Mesenchymal stem cell (in vitro differentiated cells and primary cell): ENCODE results near the gene KRTAP4-3. TPM values are rescaled to one million over a fixed set of nuclear protein-coding genes. Genes with fewer than 3 reads are reported as not detected.

ENCODE experiments used
- DNase-seq: peaks from one replicate; pipeline ENCODE4 v3.0.0-alpha.2; 2013
- H2AFZ ChIP-seq: one replicate; pipeline ENCODE4 v1.6.1; 2013; ENCODE audit warnings: low read depth, mild to moderate bottlenecking, control low read depth, inconsistent platforms, low read length, moderate library complexity
- H2AK5ac ChIP-seq: 2 replicates; pipeline ENCODE4 v1.6.1; 2013; ENCODE audit warnings: low read length, moderate library complexity, mild to moderate bottlenecking, inconsistent platforms; ENCODE audit not compliant: severe bottlenecking
- H2BK120ac ChIP-seq: one replicate; pipeline ENCODE4 v1.6.1; 2013; ENCODE audit warnings: low read depth, mild to moderate bottlenecking, inconsistent platforms, low read length, moderate library complexity
- H2BK12ac ChIP-seq, 2 experiments: one replicate each; pipeline ENCODE4 v1.6.1; 2013; ENCODE audit warnings: inconsistent platforms in 2 of 2, low read length in 2 of 2, mild to moderate bottlenecking in 2 of 2, moderate library complexity in 2 of 2, control low read depth in 1 of 2
- H2BK15ac ChIP-seq: one replicate; pipeline ENCODE4 v1.6.1; 2013; ENCODE audit warnings: mild to moderate bottlenecking, low read depth, inconsistent platforms; ENCODE audit not compliant: poor library complexity, severe bottlenecking
- H2BK5ac ChIP-seq: 2 replicates; pipeline ENCODE4 v1.6.1; 2013; ENCODE audit warnings: low read depth, mild to moderate bottlenecking, low read length, control low read depth, inconsistent platforms; ENCODE audit not compliant: poor library complexity, severe bottlenecking
- H3K14ac ChIP-seq, 2 experiments: one replicate each; pipeline ENCODE4 v1.6.1; 2013; ENCODE audit warnings: inconsistent platforms in 2 of 2, low read length in 2 of 2, control low read depth in 1 of 2, mild to moderate bottlenecking in 1 of 2, moderate library complexity in 1 of 2
- H3K18ac ChIP-seq, 2 experiments: one replicate each; pipeline ENCODE4 v1.6.1; 2013; ENCODE audit warnings: inconsistent platforms in 2 of 2, low read length in 2 of 2, control low read depth in 1 of 2, low read depth in 1 of 2, mild to moderate bottlenecking in 1 of 2
- H3K23ac ChIP-seq, 2 experiments: one replicate each; pipeline ENCODE4 v1.6.1; 2013; ENCODE audit warnings: inconsistent platforms in 2 of 2, low read length in 2 of 2, mild to moderate bottlenecking in 2 of 2, moderate library complexity in 2 of 2, control low read depth in 1 of 2
- H3K27ac ChIP-seq: 2 replicates; pipeline ENCODE4 v1.5.1; 2013; ENCODE audit warnings: mild to moderate bottlenecking, moderate library complexity, low read length, control low read depth, inconsistent platforms; ENCODE audit not compliant: poor library complexity, severe bottlenecking
- H3K27me3 ChIP-seq, 2 experiments: 2 replicates each; pipeline versions ENCODE4 v1.6.1 to v1.7.0; 2013; ENCODE audit warnings: low read length in 2 of 2, mild to moderate bottlenecking in 2 of 2, moderate library complexity in 2 of 2, control low read depth in 1 of 2, inconsistent platforms in 1 of 2; ENCODE audit not compliant: control insufficient read depth in 1 of 2, insufficient read depth in 1 of 2
- H3K36me3 ChIP-seq, 2 experiments: 2 replicates each; pipeline versions ENCODE4 v1.6.1 to v1.7.0; 2013; ENCODE audit warnings: low read length in 2 of 2, control low read depth in 1 of 2, inconsistent platforms in 1 of 2, low read depth in 1 of 2, mild to moderate bottlenecking in 1 of 2; ENCODE audit not compliant: insufficient read depth in 2 of 2, control insufficient read depth in 1 of 2
- H3K4ac ChIP-seq, 2 experiments: one replicate each; pipeline ENCODE4 v1.6.1; 2013; ENCODE audit warnings: inconsistent platforms in 2 of 2, low read length in 2 of 2, mild to moderate bottlenecking in 2 of 2, moderate library complexity in 2 of 2, control low read depth in 1 of 2, low read depth in 1 of 2
- H3K4me1 ChIP-seq: 2 replicates; pipeline ENCODE4 v1.6.1; 2013; ENCODE audit warnings: low read depth, low read length, control low read depth; ENCODE audit not compliant: control insufficient read depth, insufficient read depth
- H3K4me2 ChIP-seq: 2 replicates; pipeline ENCODE4 v1.6.1; 2013; ENCODE audit warnings: low read length, mild to moderate bottlenecking, inconsistent platforms; ENCODE audit not compliant: poor library complexity, severe bottlenecking
- H3K4me3 ChIP-seq, 2 experiments: 2 replicates each; pipeline versions ENCODE4 v1.5.1 to v1.7.0; 2013; ENCODE audit warnings: low read length in 2 of 2, mild to moderate bottlenecking in 2 of 2, control low read depth in 1 of 2, low read depth in 1 of 2; ENCODE audit not compliant: insufficient read depth in 1 of 2
- H3K79me1 ChIP-seq: replicated peaks from 2 replicates; pipeline ENCODE4 v1.6.1; 2013; ENCODE audit warnings: mild to moderate bottlenecking, control low read depth, low read length, inconsistent platforms; ENCODE audit not compliant: poor library complexity, severe bottlenecking
- H3K9ac ChIP-seq: 2 replicates; pipeline ENCODE4 v1.7.0; 2013; ENCODE audit warnings: mild to moderate bottlenecking, low read length, moderate library complexity
- H3K9me3 ChIP-seq: 2 replicates; pipeline ENCODE4 v1.7.0; 2013; ENCODE audit warnings: mild to moderate bottlenecking, low read length; ENCODE audit not compliant: control insufficient read depth
- H4K8ac ChIP-seq: one replicate; pipeline ENCODE4 v1.6.1; 2013; ENCODE audit warnings: inconsistent platforms, mild to moderate bottlenecking, low read length, moderate library complexity
- H4K91ac ChIP-seq: one replicate; pipeline ENCODE4 v1.6.1; 2013; ENCODE audit warnings: mild to moderate bottlenecking, low read length, inconsistent platforms
- WGBS: methylation state at CpG from one replicate; pipeline ENCODE4 v1.1.7; 2013; ENCODE audit warnings: mixed read lengths; 5-methylcytosine and 5-hydroxymethylcytosine counted together
- polyA plus RNA-seq, 2 experiments: library from polyadenylated mRNA; stranded (reverse); fragments of 200-250 nt; gene quantifications; one replicate each; pipeline ENCODE4 v1.2.3, GENCODE V29; 2013

Gene KRTAP4-3
- not detected for polyA plus RNA-seq (2013, experiment 1 of 2)
- polyA plus RNA-seq (2013, experiment 2 of 2): not detected

DNA sequence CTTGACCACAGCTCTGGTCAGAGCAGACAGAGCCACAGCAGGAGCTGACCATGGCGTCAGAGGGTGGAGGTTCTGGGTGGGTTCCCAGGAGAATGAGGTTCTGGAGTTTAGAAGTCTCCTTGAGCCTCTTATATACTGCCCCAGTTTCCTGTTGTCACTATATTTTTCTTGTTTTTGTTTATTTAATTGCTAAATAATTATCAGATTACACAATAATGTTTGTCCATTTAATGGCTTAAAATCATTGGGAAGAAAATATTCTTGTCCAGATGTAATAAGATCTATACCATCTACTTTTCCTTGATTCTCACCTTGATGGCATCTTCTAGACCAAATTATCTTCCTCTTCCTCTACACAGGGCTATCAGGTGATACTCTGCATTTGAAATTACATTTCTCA is at the start of gene KRTAP4-3:
KRTAP4-3 (minus strand) TSS at position 101 of the 400 bp plus-strand sequence; CDS start at position 52, 49 bp downstream.
- Histone ChIP-seq H3K4me2 (no peak within 1 kb of the TSS), H4K91ac (no peak within 1 kb of the TSS)
- WGBS: no CpG with 5 or more reads among the region's 1 CpG

DNA sequence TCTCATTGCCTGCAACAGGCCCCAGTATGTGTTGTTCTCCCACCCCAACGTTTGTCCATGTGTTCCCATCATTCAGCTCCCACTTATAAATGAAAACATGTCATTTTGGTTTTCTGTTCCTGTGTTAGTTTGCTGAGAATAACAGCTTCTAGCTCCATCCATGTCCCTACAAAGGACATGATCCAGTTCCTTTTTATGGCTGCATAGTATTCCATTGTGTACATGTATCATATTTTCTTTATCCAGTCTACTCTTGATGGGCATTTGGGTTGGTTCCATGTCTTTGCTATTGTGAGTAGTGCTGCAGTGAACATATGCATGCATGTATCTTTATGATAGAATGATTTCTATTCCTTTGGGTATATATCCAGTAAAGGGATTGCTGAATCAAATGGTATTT is 47.7 kb upstream of the KRTAP4-3 start:
- no peaks in the 10 kb centered on the region for H3K9me3 ChIP-seq
- no peak overlapping the region for H2BK5ac ChIP-seq
- no peak overlapping the region for H3K23ac ChIP-seq
- no peaks in the 10 kb centered on the region for H3K36me3 ChIP-seq
- no peak overlapping the region for H2AK5ac ChIP-seq
- peaks cover 7% of the 10 kb centered on the region for H3K4me1 ChIP-seq
- no peaks in the 10 kb centered on the region for H3K79me1 ChIP-seq
- no peak overlapping the region for H3K14ac ChIP-seq
- no peak overlapping the region for H3K9ac ChIP-seq
- H3K4me2 ChIP-seq: no peak overlapping the region
- no peak overlapping the region for H2BK12ac ChIP-seq
- no peak overlapping the region for H3K4ac ChIP-seq
- H3K27ac ChIP-seq: no peak overlapping the region
- H4K91ac ChIP-seq: no peak overlapping the region
- no peak overlapping the region for H2AFZ ChIP-seq
- no peak overlapping the region for H4K8ac ChIP-seq
- no peak overlapping the region for H3K18ac ChIP-seq
- H3K4me3 ChIP-seq: no peak overlapping the region
- DNase-seq: no peak
- no peak overlapping the region for H2BK15ac ChIP-seq
- no peak overlapping the region for H2BK120ac ChIP-seq
- no CpG with 5 or more reads among the region's 1 CpG for WGBS
- peaks cover 0 to 4% of the 10 kb centered on the region in 2 experiments for H3K27me3 ChIP-seq

More for the DNA sequence above, at the start of gene KRTAP4-3:
- H3K27me3 ChIP-seq: no peaks in the 10 kb centered on the region
- no peak within 1 kb of the TSS for H3K4me3 ChIP-seq
- H2BK15ac ChIP-seq: no peak within 1 kb of the TSS
- no peak within 1 kb of the TSS for H3K14ac ChIP-seq
- H2BK120ac ChIP-seq: no peak within 1 kb of the TSS
- no peaks in the 10 kb centered on the region for H3K79me1 ChIP-seq
- H3K18ac ChIP-seq: no peak within 1 kb of the TSS
- H3K36me3 ChIP-seq: no peaks in the 10 kb centered on the region
- no peak within 1 kb of the TSS for H3K27ac ChIP-seq
- no peak within 1 kb of the TSS for H2BK12ac ChIP-seq
- H2BK5ac ChIP-seq: no peak within 1 kb of the TSS
- no peak within 1 kb of the TSS for H3K4ac ChIP-seq
- no peak for DNase-seq
- H2AK5ac ChIP-seq: no peak within 1 kb of the TSS
- H3K23ac ChIP-seq: no peak within 1 kb of the TSS
- H4K8ac ChIP-seq: no peak within 1 kb of the TSS
- H3K9me3 ChIP-seq: no peaks in the 10 kb centered on the region
- H3K9ac ChIP-seq: no peak within 1 kb of the TSS
- no peak within 1 kb of the TSS for H2AFZ ChIP-seq
- peaks cover 3% of the 10 kb centered on the region for H3K4me1 ChIP-seq

DNA sequence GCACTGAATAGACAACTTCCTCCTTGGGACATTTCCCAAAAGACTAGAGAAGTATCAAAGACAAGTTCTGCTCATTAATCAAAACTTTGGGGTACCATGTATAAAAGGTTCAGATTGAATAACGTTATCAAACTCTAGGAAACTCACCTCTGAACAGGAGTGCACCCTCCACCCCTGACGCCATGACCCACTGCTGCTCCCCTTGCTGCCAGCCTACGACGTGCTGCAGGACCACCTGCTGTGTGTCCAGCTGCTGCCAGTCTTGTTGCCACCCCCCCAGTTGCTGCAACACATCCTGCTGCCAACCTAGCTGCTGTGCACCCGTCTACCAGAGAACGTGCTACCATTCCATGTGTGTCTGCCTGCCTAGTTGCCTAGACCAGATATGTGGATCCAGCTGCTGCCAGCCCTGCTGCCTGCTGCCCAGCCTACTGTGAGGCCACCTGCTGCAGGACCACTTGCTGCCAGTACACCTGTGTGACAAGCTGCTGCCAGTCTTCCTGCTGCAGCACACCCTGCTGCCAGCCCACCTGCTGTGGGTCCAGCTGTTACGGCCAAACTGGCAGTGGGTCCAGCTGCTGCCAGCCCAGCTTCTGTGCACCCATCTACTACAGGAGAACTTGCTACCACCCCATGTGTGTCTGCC is 44.6 kb upstream of the KRTAP4-3 start:
- Histone ChIP-seq H4K8ac (no peak overlapping the region), H3K36me3 (no peaks in the 10 kb centered on the region), H3K4me3 (no peak overlapping the region), H3K18ac (no peak overlapping the region), H3K79me1 (no peaks in the 10 kb centered on the region), H2BK15ac (no peak overlapping the region), H3K4ac (no peak overlapping the region), H2BK120ac (no peak overlapping the region), H3K23ac (no peak overlapping the region), H3K27me3 (peaks cover 0 to 4% of the 10 kb centered on the region in 2 experiments), H4K91ac (no peak overlapping the region), H2BK12ac (no peak overlapping the region), H2BK5ac (no peak overlapping the region), H2AK5ac (no peak overlapping the region), H3K27ac (no peak overlapping the region), H3K4me2 (no peak overlapping the region), H3K9me3 (no peaks in the 10 kb centered on the region), H2AFZ (no peak overlapping the region), H3K4me1 (peaks cover 7% of the 10 kb centered on the region), H3K14ac (no peak overlapping the region), H3K9ac (no peak overlapping the region)
- WGBS: 78% methylated on average over 7 of the region's 7 CpGs
- DNase-seq: no peak

DNA sequence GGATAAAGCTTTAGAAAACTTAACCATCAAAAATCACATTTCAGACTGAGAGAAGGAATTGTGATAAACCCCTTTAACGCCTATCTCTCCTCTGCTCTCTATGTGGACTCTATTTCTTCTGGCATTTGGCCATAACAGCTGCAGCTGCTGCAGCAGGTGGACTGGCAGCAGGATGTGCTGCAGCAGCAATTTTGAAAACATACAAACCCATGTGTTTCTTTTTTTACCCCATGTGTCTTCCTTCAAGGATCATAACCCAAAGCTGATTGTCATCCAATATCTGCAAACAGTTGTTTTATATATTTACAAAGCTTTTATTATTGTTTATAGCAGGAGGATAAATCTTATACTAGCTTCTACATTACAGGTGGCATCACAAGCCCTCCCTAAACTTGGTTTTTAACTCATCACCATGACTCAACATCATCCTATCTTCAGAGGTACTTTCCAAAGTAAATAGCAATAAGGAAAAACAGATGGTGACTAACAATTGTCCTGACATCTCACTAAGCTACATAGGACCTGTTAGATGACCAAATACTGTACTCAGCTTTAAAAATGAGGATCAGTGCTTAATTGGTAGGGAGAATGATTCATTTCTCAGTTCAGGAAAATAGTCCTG is 43.9 kb upstream of the KRTAP4-3 start:
- no peak overlapping the region for H2AFZ ChIP-seq
- H4K8ac ChIP-seq: no peak overlapping the region
- H3K4me1 ChIP-seq: peaks cover 7% of the 10 kb centered on the region
- H3K18ac ChIP-seq: no peak overlapping the region
- no peak overlapping the region for H3K4me3 ChIP-seq
- no peak overlapping the region for H3K14ac ChIP-seq
- no peaks in the 10 kb centered on the region for H3K36me3 ChIP-seq
- DNase-seq: no peak
- no peak overlapping the region for H3K4ac ChIP-seq
- peaks cover 0 to 2% of the 10 kb centered on the region in 2 experiments for H3K27me3 ChIP-seq
- no peak overlapping the region for H2AK5ac ChIP-seq
- no peak overlapping the region for H2BK12ac ChIP-seq
- no peaks in the 10 kb centered on the region for H3K79me1 ChIP-seq
- no peak overlapping the region for H2BK120ac ChIP-seq
- H3K27ac ChIP-seq: no peak overlapping the region
- H3K9ac ChIP-seq: no peak overlapping the region
- H3K9me3 ChIP-seq: no peaks in the 10 kb centered on the region
- no peak overlapping the region for H4K91ac ChIP-seq
- no peak overlapping the region for H3K23ac ChIP-seq
- H2BK15ac ChIP-seq: no peak overlapping the region
- H3K4me2 ChIP-seq: no peak overlapping the region
- no peak overlapping the region for H2BK5ac ChIP-seq
- 74% methylated on average over 1 of the region's 1 CpG for WGBS
